BE2C (cell line): ENCODE measurements around the gene UTP20.

Experiments
- DNase-seq: peaks from one replicate; pipeline ENCODE4 v3.0.0-alpha.2; 2020
- H3K27me3 ChIP-seq: fragments of 250-450 bp; sonication (Bioruptor Pico); 2 replicates; pipeline ENCODE4 v1.5.1; 2020; ENCODE audit warnings: mild to moderate bottlenecking
- H3K36me3 ChIP-seq: fragments of 250-450 bp; sonication (Bioruptor Pico); 2 replicates; pipeline ENCODE4 v1.5.1; 2020; ENCODE audit warnings: mild to moderate bottlenecking
- H3K4me1 ChIP-seq: fragments of 250-450 bp; sonication (Bioruptor Pico); 2 replicates; pipeline ENCODE4 v1.5.1; 2020
- H3K4me3 ChIP-seq: 2 replicates; pipeline ENCODE4 v1.5.1; 2011; ENCODE audit warnings: low read depth, low read length
- H3K9me3 ChIP-seq: fragments of 250-450 bp; sonication (Bioruptor Pico); 2 replicates; pipeline ENCODE4 v1.5.1; 2020
- CTCF ChIP-seq: IDR thresholded peaks from 2 replicates; pipeline ENCODE4 v1.5.1; 2012; ENCODE audit warnings: mild to moderate bottlenecking, low read depth, low read length

The UTP20 gene

GRCh38 chr12:101327051-101327450 is 47.1 kb downstream of the UTP20 start:
- no peak overlapping the region for H3K4me3 ChIP-seq
- no peaks in the 10 kb centered on the region for H3K4me1 ChIP-seq
- H3K36me3 ChIP-seq, result peaks cover 46% of the 10 kb centered on the region
- no peaks in the 10 kb centered on the region for H3K27me3 ChIP-seq
- no peak for DNase-seq
- TF ChIP-seq CTCF, result no peak
- no peaks in the 10 kb centered on the region for H3K9me3 ChIP-seq

- H3K4me1 ChIP-seq, result no peaks in the 10 kb centered on the region
- no peaks in the 10 kb centered on the region for H3K9me3 ChIP-seq
- H3K27me3 ChIP-seq, result no peaks in the 10 kb centered on the region
- no peak for DNase-seq
- TF ChIP-seq CTCF, result no peak
- H3K4me3 ChIP-seq, result no peak overlapping the region
- peaks cover 45% of the 10 kb centered on the region for H3K36me3 ChIP-seq
Measured at GRCh38 chr12:101327546-101327945, 47.6 kb downstream of the UTP20 start.

GRCh38 chr12:101328917-101329316 is 49.0 kb downstream of the UTP20 start:
- peaks cover 49% of the 10 kb centered on the region for H3K36me3 ChIP-seq
- no peaks in the 10 kb centered on the region for H3K4me1 ChIP-seq
- no peak overlapping the region for H3K4me3 ChIP-seq
- TF ChIP-seq CTCF, result no peak
- DNase-seq, result no peak
- H3K9me3 ChIP-seq, result no peaks in the 10 kb centered on the region
- H3K27me3 ChIP-seq, result no peaks in the 10 kb centered on the region

- DNase-seq, result no peak
- peaks cover 51% of the 10 kb centered on the region for H3K36me3 ChIP-seq
- no peak for TF ChIP-seq CTCF
- H3K4me1 ChIP-seq, result no peaks in the 10 kb centered on the region
- no peak overlapping the region for H3K4me3 ChIP-seq
- H3K27me3 ChIP-seq, result no peaks in the 10 kb centered on the region
- H3K9me3 ChIP-seq, result no peaks in the 10 kb centered on the region
Measured at GRCh38 chr12:101330631-101331030, 50.7 kb downstream of the UTP20 start.

- no peaks in the 10 kb centered on the region for H3K27me3 ChIP-seq
- no peak for TF ChIP-seq CTCF
Measured at GRCh38 chr12:101336437-101336836, 56.5 kb downstream of the UTP20 start.

GRCh38 chr12:101338087-101338486 is 58.2 kb downstream of the UTP20 start:
- H3K4me1 ChIP-seq, result no peaks in the 10 kb centered on the region
- no peaks in the 10 kb centered on the region for H3K27me3 ChIP-seq
- H3K4me3 ChIP-seq, result no peak overlapping the region
- no peaks in the 10 kb centered on the region for H3K9me3 ChIP-seq
- DNase-seq, result no peak
- H3K36me3 ChIP-seq, result peaks cover 54% of the 10 kb centered on the region
- no peak for TF ChIP-seq CTCF

More at GRCh38 chr12:101336437-101336836, 56.5 kb downstream of the UTP20 start:
- Histone ChIP-seq H3K4me1 (no peaks in the 10 kb centered on the region), H3K9me3 (no peaks in the 10 kb centered on the region), H3K36me3 (peaks cover 46% of the 10 kb centered on the region), H3K4me3 (no peak overlapping the region)
- no peak for DNase-seq
